ENCODE results near the gene ZFAND4. TPM values are rescaled to one million over a fixed set of nuclear protein-coding genes. Genes with fewer than 3 reads are reported as not detected.
"Not testable (repeated sequence)": the region's sequence is repeated elsewhere in the genome, so short reads cannot be mapped to it uniquely, and the experiment has no call there.

ZFAND4 gene
- 26.0 and 30.3 TPM in 2 replicates for total RNA-seq (2014; rRNA removed; shearing (Covaris generic))
- 6.6 and 7.4 TPM in 2 replicates for polyA plus RNA-seq (2016; fragmentation: Nextera tagmentation; extraction: Ambion mirVana)
- long read RNA-seq, partial matches to known transcripts = 0 of 4 reads
- long read RNA-seq, other reads (novel, unspliced or antisense) = 3 of 4 reads

- H2AFZ ChIP-seq = peak within 1 kb of the TSS; percentile 92
- H4K20me1 ChIP-seq (replicated peaks; ENCODE audit: insufficient read depth) = 0 out of 2 replicates have a peak, but pooled peaks cover 6% of the 10 kb centered on the region
- Mint-ChIP-seq H3K9me3 (peaks cover 5% of the 10 kb centered on the region; the same call in 1 of the 3 replicates), H3K4me1 (peaks cover 21% of the 10 kb centered on the region), H3K4me3 (peak within 1 kb of the TSS; percentile 96), H3K27me3 (ENCODE audit: insufficient read depth, low read depth, poor library complexity) (peaks cover 8% of the 10 kb centered on the region), H3K36me3 (ENCODE audit: low read depth) (no peaks in the 10 kb centered on the region; the same call in 2 of the 3 replicates), H3K27ac (peak within 1 kb of the TSS; percentile 97)
- no peak for TF ChIP-seq EZH2phosphoT487 (IDR thresholded peaks at IDR 0.05; ENCODE audit: unreplicated experiment)
- no peak for TF ChIP-seq JUNB (IDR thresholded peaks at IDR 0.05; ENCODE audit: unreplicated experiment)
- no peak for TF ChIP-seq NANOG (IDR thresholded peaks at IDR 0.05; ENCODE audit: borderline replicate concordance)
- TF ChIP-seq, protein P1, sequence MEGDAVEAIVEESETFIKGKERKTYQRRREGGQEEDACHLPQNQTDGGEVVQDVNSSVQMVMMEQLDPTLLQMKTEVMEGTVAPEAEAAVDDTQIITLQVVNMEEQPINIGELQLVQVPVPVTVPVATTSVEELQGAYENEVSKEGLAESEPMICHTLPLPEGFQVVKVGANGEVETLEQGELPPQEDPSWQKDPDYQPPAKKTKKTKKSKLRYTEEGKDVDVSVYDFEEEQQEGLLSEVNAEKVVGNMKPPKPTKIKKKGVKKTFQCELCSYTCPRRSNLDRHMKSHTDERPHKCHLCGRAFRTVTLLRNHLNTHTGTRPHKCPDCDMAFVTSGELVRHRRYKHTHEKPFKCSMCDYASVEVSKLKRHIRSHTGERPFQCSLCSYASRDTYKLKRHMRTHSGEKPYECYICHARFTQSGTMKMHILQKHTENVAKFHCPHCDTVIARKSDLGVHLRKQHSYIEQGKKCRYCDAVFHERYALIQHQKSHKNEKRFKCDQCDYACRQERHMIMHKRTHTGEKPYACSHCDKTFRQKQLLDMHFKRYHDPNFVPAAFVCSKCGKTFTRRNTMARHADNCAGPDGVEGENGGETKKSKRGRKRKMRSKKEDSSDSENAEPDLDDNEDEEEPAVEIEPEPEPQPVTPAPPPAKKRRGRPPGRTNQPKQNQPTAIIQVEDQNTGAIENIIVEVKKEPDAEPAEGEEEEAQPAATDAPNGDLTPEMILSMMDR (conservative IDR thresholded peaks at IDR 0.05; ENCODE audit: low read depth in 2 of 2) = peak; percentile 35 to 60
- TF ChIP-seq ZNF114 (CRISPR knock-in tag; IDR thresholded peaks at IDR 0.05) = no peak
- TF ChIP-seq ETS1 (IDR thresholded peaks at IDR 0.05) = no peak
- TF ChIP-seq EZH2 (IDR thresholded peaks at IDR 0.05; ENCODE audit: low read depth, unreplicated experiment) = no peak
- TF ChIP-seq POLR2AphosphoS5 (IDR thresholded peaks at IDR 0.05; ENCODE audit: low read depth) = peak; percentile 55
- peak; percentile 79 for TF ChIP-seq CREB1 (CRISPR knock-in tag; IDR thresholded peaks at IDR 0.05; ENCODE audit: low read depth)
- no peak for TF ChIP-seq ZNF331 (CRISPR knock-in tag; IDR thresholded peaks at IDR 0.05; ENCODE audit: low read depth)
- H3K27me3 ChIP-seq (ENCODE audit: insufficient read depth) = no peaks in the 10 kb centered on the region
- H3K4me1 ChIP-seq (ENCODE audit: insufficient read depth) = peaks cover 8% of the 10 kb centered on the region; the same call in 1 of the 2 replicates
- no peaks in the 10 kb centered on the region for H3K9me2 ChIP-seq (ENCODE audit: insufficient read depth)
- peak within 1 kb of the TSS; percentile 73 for H3K4me3 ChIP-seq
- ATAC-seq = peak; percentile 94
- H3K4me2 ChIP-seq = peak within 1 kb of the TSS; percentile 89
- DNase-seq (ENCODE audit: low spot score) = peak; percentile 98
- peaks cover 9% of the 10 kb centered on the region for H3F3A ChIP-seq (replicated peaks; ENCODE audit: low read depth)
- H3K27ac ChIP-seq (ENCODE audit: low read depth) = peak within 1 kb of the TSS; percentile 87
- H3K79me2 ChIP-seq (replicated peaks; ENCODE audit: insufficient read depth) = peaks cover 44% of the 10 kb centered on the region
- no peaks in the 10 kb centered on the region for H3K36me3 ChIP-seq (ENCODE audit: insufficient read depth)
These were observed at the start of gene ZFAND4 for GRCh38 chr10:45672181-45673073. Gene ZFAND4 (minus strand): TSS chr10:45672772. CDS start chr10:45663725, 9,047 bp downstream.

GRCh38 chr10:45721503-45721902 lies 48.9 kb upstream of the ZFAND4 start:
- not testable (repeated sequence) for H3K9me2 ChIP-seq (ENCODE audit: insufficient read depth); H3K9me3 Mint-ChIP-seq; H3K27ac ChIP-seq (ENCODE audit: low read depth); H3K27me3 ChIP-seq (ENCODE audit: insufficient read depth); H3K36me3 ChIP-seq (ENCODE audit: insufficient read depth); DNase-seq (ENCODE audit: low spot score); H2AFZ ChIP-seq; H3K4me1 Mint-ChIP-seq; H3K36me3 Mint-ChIP-seq (ENCODE audit: low read depth); H3K27ac Mint-ChIP-seq; H3F3A ChIP-seq (replicated peaks; ENCODE audit: low read depth); H3K79me2 ChIP-seq (replicated peaks; ENCODE audit: insufficient read depth); H3K4me3 Mint-ChIP-seq; H3K4me3 ChIP-seq; H4K20me1 ChIP-seq (replicated peaks; ENCODE audit: insufficient read depth); H3K27me3 Mint-ChIP-seq (ENCODE audit: insufficient read depth, low read depth, poor library complexity); H3K4me2 ChIP-seq; H3K4me1 ChIP-seq (ENCODE audit: insufficient read depth)
- ATAC-seq = peak; percentile 60; the same call in 2 of the 3 replicates

GRCh38 chr10:45717642-45718041 lies 45.1 kb upstream of the ZFAND4 start:
- H3K4me3 Mint-ChIP-seq; H3K9me2 ChIP-seq (ENCODE audit: insufficient read depth); H3K4me1 Mint-ChIP-seq; H3K79me2 ChIP-seq (replicated peaks; ENCODE audit: insufficient read depth); H3K4me1 ChIP-seq (ENCODE audit: insufficient read depth); H3K27me3 ChIP-seq (ENCODE audit: insufficient read depth); ATAC-seq; H3K36me3 ChIP-seq (ENCODE audit: insufficient read depth); H3K36me3 Mint-ChIP-seq (ENCODE audit: low read depth); H3K27me3 Mint-ChIP-seq (ENCODE audit: insufficient read depth, low read depth, poor library complexity); H3F3A ChIP-seq (replicated peaks; ENCODE audit: low read depth); H3K27ac ChIP-seq (ENCODE audit: low read depth); H3K4me2 ChIP-seq; H3K27ac Mint-ChIP-seq; H4K20me1 ChIP-seq (replicated peaks; ENCODE audit: insufficient read depth); H3K9me3 Mint-ChIP-seq; H3K4me3 ChIP-seq; H2AFZ ChIP-seq; DNase-seq (ENCODE audit: low spot score): not testable (repeated sequence)

GRCh38 chr10:45717053-45717452 lies 44.5 kb upstream of the ZFAND4 start:
- H3K27ac ChIP-seq (ENCODE audit: low read depth); H3K4me3 Mint-ChIP-seq; H3F3A ChIP-seq (replicated peaks; ENCODE audit: low read depth); H3K4me2 ChIP-seq; H3K9me3 Mint-ChIP-seq; H3K36me3 ChIP-seq (ENCODE audit: insufficient read depth); H3K79me2 ChIP-seq (replicated peaks; ENCODE audit: insufficient read depth); H3K4me1 ChIP-seq (ENCODE audit: insufficient read depth); H3K36me3 Mint-ChIP-seq (ENCODE audit: low read depth); ATAC-seq; H4K20me1 ChIP-seq (replicated peaks; ENCODE audit: insufficient read depth); H3K9me2 ChIP-seq (ENCODE audit: insufficient read depth); DNase-seq (ENCODE audit: low spot score); H2AFZ ChIP-seq; H3K27me3 ChIP-seq (ENCODE audit: insufficient read depth); H3K4me3 ChIP-seq; H3K4me1 Mint-ChIP-seq; H3K27me3 Mint-ChIP-seq (ENCODE audit: insufficient read depth, low read depth, poor library complexity); H3K27ac Mint-ChIP-seq: not testable (repeated sequence)
